Measurements from ENCODE around the gene ZNF512B.

DNA sequence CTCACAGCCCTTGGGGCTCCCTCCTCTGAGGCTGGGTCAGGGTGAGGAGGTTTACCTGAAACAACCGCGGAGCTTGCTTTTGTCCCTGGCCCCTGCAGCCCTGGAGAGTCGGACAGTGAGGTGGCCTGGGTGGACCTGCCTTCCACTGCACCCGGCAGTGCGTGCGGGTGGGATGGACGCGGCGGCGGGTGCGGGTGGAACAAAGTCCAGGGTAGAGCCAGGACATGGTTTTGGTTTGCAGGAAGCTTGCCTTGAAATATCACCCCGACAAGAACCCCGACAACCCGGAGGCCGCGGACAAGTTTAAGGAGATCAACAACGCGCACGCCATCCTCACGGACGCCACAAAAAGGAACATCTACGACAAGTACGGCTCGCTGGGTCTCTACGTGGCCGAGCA, 40.7 kb downstream of the ZNF512B start:
- TF ChIP-seq GATA3 (IDR thresholded peaks at IDR 0.05; ENCODE audit: low read depth, low read length): no peak
- TF ChIP-seq GATA2 (IDR thresholded peaks at IDR 0.05; ENCODE audit: low read depth, low read length): no peak

All from SH-SY5Y (cell line).